Measurements from ENCODE around the gene RABL3. TPM values are rescaled to one million over a fixed set of nuclear protein-coding genes. Genes with fewer than 3 reads are reported as not detected.
A peak's percentile ranks its signal among the peaks of the same experiment; 100 is the strongest.
"Not testable (repeated sequence)": the region's sequence is repeated elsewhere in the genome, so short reads cannot be mapped to it uniquely, and the experiment has no call there.

The RABL3 gene
- total and polyA plus RNA-seq, 10 donors: 4.3 to 24.0 (median 15.9) TPM

DNA sequence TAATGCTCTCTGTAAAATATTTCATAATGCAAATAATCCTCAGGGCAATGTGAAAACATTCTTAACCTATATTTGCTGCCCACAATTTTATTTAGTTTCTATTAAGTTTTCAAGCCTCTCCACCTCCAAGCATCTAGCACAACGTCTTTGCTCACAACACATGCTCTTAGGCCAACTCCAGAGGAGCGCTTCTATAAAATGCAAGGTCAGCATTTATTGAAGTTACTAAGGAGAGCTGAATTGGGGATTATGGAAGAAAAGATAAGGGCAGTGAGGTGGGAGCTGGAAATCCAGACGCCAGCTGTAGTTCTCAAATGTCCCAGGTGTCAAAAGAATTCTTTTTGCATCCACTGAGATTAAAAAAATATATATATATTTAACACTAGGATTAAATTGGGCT, 996 bp downstream of the RABL3 start:
- DNase-seq: no peak
- no peak for TF ChIP-seq POLR2AphosphoS5 (IDR thresholded peaks at IDR 0.05)
- TF ChIP-seq, protein P1, sequence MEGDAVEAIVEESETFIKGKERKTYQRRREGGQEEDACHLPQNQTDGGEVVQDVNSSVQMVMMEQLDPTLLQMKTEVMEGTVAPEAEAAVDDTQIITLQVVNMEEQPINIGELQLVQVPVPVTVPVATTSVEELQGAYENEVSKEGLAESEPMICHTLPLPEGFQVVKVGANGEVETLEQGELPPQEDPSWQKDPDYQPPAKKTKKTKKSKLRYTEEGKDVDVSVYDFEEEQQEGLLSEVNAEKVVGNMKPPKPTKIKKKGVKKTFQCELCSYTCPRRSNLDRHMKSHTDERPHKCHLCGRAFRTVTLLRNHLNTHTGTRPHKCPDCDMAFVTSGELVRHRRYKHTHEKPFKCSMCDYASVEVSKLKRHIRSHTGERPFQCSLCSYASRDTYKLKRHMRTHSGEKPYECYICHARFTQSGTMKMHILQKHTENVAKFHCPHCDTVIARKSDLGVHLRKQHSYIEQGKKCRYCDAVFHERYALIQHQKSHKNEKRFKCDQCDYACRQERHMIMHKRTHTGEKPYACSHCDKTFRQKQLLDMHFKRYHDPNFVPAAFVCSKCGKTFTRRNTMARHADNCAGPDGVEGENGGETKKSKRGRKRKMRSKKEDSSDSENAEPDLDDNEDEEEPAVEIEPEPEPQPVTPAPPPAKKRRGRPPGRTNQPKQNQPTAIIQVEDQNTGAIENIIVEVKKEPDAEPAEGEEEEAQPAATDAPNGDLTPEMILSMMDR (IDR thresholded peaks at IDR 0.05 in 8 of 11, conservative IDR thresholded peaks at IDR 0.05 in 3 of 11): no peak
- TF ChIP-seq POLR2A (IDR thresholded peaks at IDR 0.05): no peak
- Histone ChIP-seq H3K4me1 (peaks cover 12 to 49% (median 32%) of the 10 kb centered on the region in 6 donors), H3K27ac (peak overlapping the region in 5 of 8 donors; percentile 96 to 98 (median 97)), H3K9me3 (no peaks in the 10 kb centered on the region), H3K27me3 (replicated peaks in 1 of 7) (no peaks in the 10 kb centered on the region), H3K36me3 (peaks cover 0 to 19% (median 7%) of the 10 kb centered on the region in 6 donors), H3K4me3 (peak overlapping the region; percentile 64 to 96 (median 86))
- intact Hi-C loops (cut with DNase I; ENCODE audit: low total_unique reads): loop anchor here (10.0 kb wide), 1 partner anchor 147 kb away; the partner anchor contains the start of gene NDUFB4
- WGBS, 5 donors: 52 to 67% (median 62%) methylated on average over 3 of the region's 3 CpGs

DNA sequence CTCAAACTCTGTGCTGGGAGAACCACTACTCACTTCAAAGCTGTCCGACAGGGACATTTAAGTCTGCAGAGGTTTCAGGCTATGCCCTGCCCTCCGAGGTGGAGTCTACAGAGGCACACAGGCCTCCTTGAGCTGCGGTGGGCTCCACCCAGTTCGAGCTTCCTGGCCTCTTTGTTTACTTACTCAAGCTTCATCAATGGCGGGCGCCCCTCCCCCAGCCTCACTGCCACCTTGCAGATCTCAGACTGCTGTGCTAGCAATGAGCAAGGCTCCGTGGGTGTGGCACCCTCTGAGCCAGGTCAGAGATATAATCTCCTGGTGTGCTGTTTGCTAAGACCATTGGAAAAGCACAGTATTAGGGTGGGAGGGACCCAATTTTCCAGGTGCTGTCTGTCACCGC, 4.3 kb downstream of the RABL3 start:
- 91 to 100% (median 96%) methylated on average over 6 to 8 of the region's 8 CpGs for WGBS, 5 donors
- Histone ChIP-seq H3K36me3 (peaks cover 0 to 19% (median 7%) of the 10 kb centered on the region in 6 donors), H3K4me1 (peaks cover 5 to 23% (median 14%) of the 10 kb centered on the region in 6 donors)
- H3K9me3 ChIP-seq; H3K27ac ChIP-seq; H3K27me3 ChIP-seq (replicated peaks in 1 of 7); intact Hi-C loops (cut with DNase I; ENCODE audit: low total_unique reads); H3K4me3 ChIP-seq; DNase-seq: not testable (repeated sequence)

DNA sequence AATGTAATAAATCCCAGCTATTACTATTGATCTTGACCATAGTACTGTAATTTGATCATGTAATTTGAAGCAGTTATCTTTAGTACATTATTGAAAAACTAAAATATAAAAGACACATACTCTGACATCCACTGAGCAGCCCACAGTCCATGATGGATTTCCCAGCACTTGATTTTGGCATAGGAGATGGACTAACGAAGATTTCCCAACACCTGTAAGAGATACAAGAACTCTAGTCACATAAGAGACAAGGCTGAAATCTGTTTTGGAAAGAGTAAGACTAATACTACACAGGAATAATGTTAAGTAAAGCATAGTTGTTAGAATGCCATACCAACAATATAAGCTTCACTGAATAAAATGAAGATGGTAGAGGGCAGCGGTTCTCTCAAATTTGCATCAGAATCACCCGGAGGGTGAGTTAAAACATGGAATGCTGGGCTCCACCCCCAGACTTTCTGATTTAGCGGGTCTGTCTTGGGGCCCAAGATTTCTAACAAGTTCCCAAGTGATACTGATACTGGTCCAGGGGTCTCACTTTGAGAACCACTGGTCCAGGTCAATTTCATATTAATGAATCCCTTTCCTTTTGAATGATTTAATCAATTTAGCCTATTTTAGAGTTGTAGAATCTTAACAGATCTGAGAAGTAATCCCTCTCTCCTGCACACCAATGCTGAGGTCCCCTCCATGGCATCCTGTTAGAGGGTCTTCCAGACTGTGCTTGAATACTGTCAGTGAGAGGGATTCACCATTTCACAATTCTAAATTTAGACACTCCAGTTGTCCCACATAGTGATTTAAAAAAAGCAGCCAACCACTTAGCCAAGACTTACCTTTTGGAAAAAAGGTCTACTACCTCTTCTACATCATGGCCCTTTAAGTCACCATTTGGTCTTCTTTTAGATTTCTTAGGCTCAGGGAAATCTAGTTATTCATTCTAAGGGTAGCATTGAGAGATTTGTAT, 11.5 kb downstream of the RABL3 start:
- WGBS, 5 donors: 92 to 96% (median 94%) methylated on average over 4 of the region's 4 CpGs
- intact Hi-C loops (cut with DNase I; ENCODE audit: low total_unique reads): no loop called here
- H3K36me3 ChIP-seq: peaks cover 0 to 34% (median 2%) of the 10 kb centered on the region in 6 donors
- H3K4me3 ChIP-seq: no peak overlapping the region
- peaks cover 0 to 5% (median 0%) of the 10 kb centered on the region in 8 donors for H3K9me3 ChIP-seq
- no peaks in the 10 kb centered on the region for H3K27me3 ChIP-seq (replicated peaks in 1 of 7)
- no peak for TF ChIP-seq POLR2AphosphoS5 (IDR thresholded peaks at IDR 0.05)
- TF ChIP-seq, protein P1 (IDR thresholded peaks at IDR 0.05 in 8 of 11, conservative IDR thresholded peaks at IDR 0.05 in 3 of 11): no peak
- TF ChIP-seq POLR2A (IDR thresholded peaks at IDR 0.05): no peak
- H3K27ac ChIP-seq: no peak overlapping the region
- H3K4me1 ChIP-seq: no peaks in the 10 kb centered on the region
- DNase-seq: no peak

DNA sequence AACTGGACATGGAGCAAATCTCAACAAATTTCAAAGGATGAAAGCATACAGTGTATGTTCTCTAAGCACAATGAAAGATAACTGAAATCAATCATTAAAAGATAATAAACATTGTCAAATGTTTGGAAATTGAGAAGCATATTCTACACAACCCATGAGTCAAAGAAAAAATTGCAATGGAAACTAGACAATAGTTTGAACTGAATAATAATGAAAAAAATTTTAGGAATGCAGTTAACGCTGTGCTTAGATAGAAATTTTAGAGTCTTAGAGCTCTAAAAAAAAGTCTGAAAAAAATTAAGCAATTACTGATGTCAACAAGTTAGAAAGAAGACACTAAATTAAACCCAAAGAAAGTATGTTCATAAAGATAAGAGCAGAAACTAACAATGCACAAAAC, 15.5 kb downstream of the RABL3 start:
- no peak overlapping the region for H3K4me3 ChIP-seq
- no peak overlapping the region for H3K27ac ChIP-seq
- TF ChIP-seq POLR2A (IDR thresholded peaks at IDR 0.05) (no peak), POLR2AphosphoS5 (IDR thresholded peaks at IDR 0.05) (no peak)
- TF ChIP-seq, protein P1 (IDR thresholded peaks at IDR 0.05 in 8 of 11, conservative IDR thresholded peaks at IDR 0.05 in 3 of 11): no peak
- H3K4me1 ChIP-seq: no peaks in the 10 kb centered on the region
- H3K9me3 ChIP-seq: peaks cover 0 to 4% (median 0%) of the 10 kb centered on the region in 8 donors
- 86 to 95% (median 91%) methylated on average over 1 of the region's 1 CpG for WGBS, 5 donors
- intact Hi-C loops (cut with DNase I; ENCODE audit: low total_unique reads): no loop called here
- no peaks in the 10 kb centered on the region for H3K27me3 ChIP-seq (replicated peaks in 1 of 7)
- H3K36me3 ChIP-seq: peaks cover 0 to 34% (median 2%) of the 10 kb centered on the region in 6 donors
- DNase-seq: no peak
